Endothelial cell of umbilical vein (primary cell): ENCODE results near the gene COQ8B. TPM values are rescaled to one million over a fixed set of nuclear protein-coding genes. Genes with fewer than 3 reads are reported as not detected.

Source experiments
- BruUV-seq: library from RNA; stranded (reverse); fragments of 400-500 nt; replicated peaks from 2 replicates; lab custom pipeline; 2021; lab: Mats Ljungman, UMichigan
- CTCF ChIA-PET: fragments of 300-600, 350-600 bp; sonication (Branson Sonifier 250); formaldehyde crosslinking; loops from one replicate; lab custom pipeline; 2021; ENCODE audit warnings: antibody characterized with exemption, inconsistent platforms; lab: Charles Lee
- POLR2A ChIA-PET: fragments of 300-600, 350-600 bp; sonication (Branson Sonifier 250); formaldehyde crosslinking; loops from one replicate; lab custom pipeline; 2021; ENCODE audit warnings: antibody characterized with exemption, inconsistent platforms; lab: Charles Lee
- DNase-seq: peaks from one replicate; pipeline ENCODE4 v3.0.0-alpha.2; 2011; ENCODE audit warnings: low read depth, low spot score
- FAIRE-seq: peaks from 2 replicates; lab custom pipeline; 2011; peaks lifted over from hg19 to GRCh38; lab: Jason Lieb, UNC
- H2AFZ ChIP-seq: 2 replicates; pipeline ENCODE4 v1.6.0; 2012; ENCODE audit warnings: low read depth, low read length, control low read depth, inconsistent platforms
- H3K27ac ChIP-seq: 2 replicates; pipeline ENCODE4 v1.5.1; 2011; ENCODE audit warnings: low read depth, mild to moderate bottlenecking, control low read depth, low read length, moderate library complexity; ENCODE audit not compliant: insufficient read depth
- H3K27me3 ChIP-seq, 2 experiments: 2 replicates each; pipeline versions ENCODE4 v1.6.0 to v1.6.1; 2011; ENCODE audit warnings: low read length in 2 of 2, mixed read lengths in 1 of 2; ENCODE audit not compliant: control insufficient read depth in 2 of 2, insufficient read depth in 2 of 2
- H3K36me3 ChIP-seq, 2 experiments: 2 replicates in 1 of 2; 3 replicates in 1 of 2; pipeline ENCODE4 v1.5.1; 2011; ENCODE audit warnings: low read length in 2 of 2, mild to moderate bottlenecking in 1 of 2, moderate library complexity in 1 of 2; ENCODE audit not compliant: control insufficient read depth in 2 of 2, insufficient read depth in 2 of 2; ENCODE audit errors: extremely low read depth in 1 of 2
- H3K4me1 ChIP-seq: 3 replicates; pipeline ENCODE4 v1.5.1; 2011; ENCODE audit warnings: mild to moderate bottlenecking, low read length; ENCODE audit not compliant: control insufficient read depth, insufficient read depth; ENCODE audit errors: extremely low read depth
- H3K4me2 ChIP-seq: 2 replicates; pipeline ENCODE4 v1.6.1; 2011; ENCODE audit warnings: low read length, control low read depth, mixed read lengths; ENCODE audit not compliant: insufficient read depth
- H3K4me3 ChIP-seq, 3 experiments: fragments of 200-600 bp in 1 of 3; sonication (generic), shearing (Covaris generic) in 1 of 3; replicated peaks in 1 of 3; 2 replicates each; pipeline ENCODE4 v1.5.1; 2011 to 2016; ENCODE audit warnings: control low read depth in 3 of 3, low read length in 3 of 3, mild to moderate bottlenecking in 2 of 3, inconsistent platforms in 1 of 3, low read depth in 1 of 3, moderate library complexity in 1 of 3; ENCODE audit not compliant: insufficient read depth in 1 of 3
- H3K79me2 ChIP-seq: 2 replicates; pipeline ENCODE4 v1.6.0; 2012; ENCODE audit warnings: low read length, inconsistent platforms; ENCODE audit not compliant: control insufficient read depth, insufficient read depth
- H3K9ac ChIP-seq: replicated peaks from 2 replicates; pipeline ENCODE3; 2011; ENCODE audit warnings: low read length, control low read depth; ENCODE audit not compliant: insufficient read depth; ENCODE audit errors: extremely low read depth
- H3K9me1 ChIP-seq: replicated peaks from 3 replicates; pipeline ENCODE4 v1.6.0; 2011; ENCODE audit warnings: mild to moderate bottlenecking, low read length; ENCODE audit not compliant: control insufficient read depth, insufficient read depth; ENCODE audit errors: extremely low read depth
- H3K9me3 ChIP-seq: replicated peaks from 2 replicates; pipeline ENCODE4 v1.5.1; 2012; ENCODE audit warnings: low read length, inconsistent platforms; ENCODE audit not compliant: control insufficient read depth, insufficient read depth
- H4K20me1 ChIP-seq: replicated peaks from 2 replicates; pipeline ENCODE3; 2011; ENCODE audit warnings: mild to moderate bottlenecking, low read length; ENCODE audit not compliant: control insufficient read depth, insufficient read depth; ENCODE audit errors: extremely low read depth
- CTCF ChIP-seq, 2 donors: IDR thresholded peaks; 1 replicate in 1 of 2; 2 replicates in 1 of 2; pipeline ENCODE4 v1.5.1; 2011; ENCODE audit warnings: low read length in 2 of 2, mild to moderate bottlenecking in 2 of 2, moderate library complexity in 2 of 2, control low read depth in 1 of 2, inconsistent platforms in 1 of 2, low read depth in 1 of 2; ENCODE audit not compliant: insufficient read depth in 1 of 2; ENCODE audit errors: extremely low read depth in 1 of 2
- EZH2 ChIP-seq: IDR thresholded peaks from 2 replicates; pipeline ENCODE4 v1.6.1; 2012; ENCODE audit warnings: borderline replicate concordance, low read depth, mild to moderate bottlenecking, moderate library complexity, low read length, inconsistent platforms; ENCODE audit not compliant: severe bottlenecking
- FOS ChIP-seq: IDR thresholded peaks from 2 replicates; pipeline ENCODE4 v1.6.1; 2011; ENCODE audit warnings: mild to moderate bottlenecking, low read length, moderate library complexity, borderline replicate concordance; ENCODE audit not compliant: insufficient read depth
- GATA2 ChIP-seq: IDR thresholded peaks from 2 replicates; pipeline ENCODE4 v1.7.0; 2011; ENCODE audit warnings: low read depth, mild to moderate bottlenecking, moderate library complexity, mixed read lengths, low read length; ENCODE audit not compliant: insufficient read length, insufficient read depth
- JUN ChIP-seq: IDR thresholded peaks from 2 replicates; pipeline ENCODE4 v1.6.1; 2011; ENCODE audit warnings: borderline replicate concordance, low read depth; ENCODE audit not compliant: insufficient read length, insufficient read depth
- MAX ChIP-seq: IDR thresholded peaks from 2 replicates; pipeline ENCODE4 v1.6.1; 2011; ENCODE audit not compliant: insufficient read depth, insufficient read length
- MYC ChIP-seq: IDR thresholded peaks from one replicate; pipeline ENCODE4 v1.6.1; 2011; ENCODE audit warnings: mild to moderate bottlenecking, low read depth, low read length
- POLR2A ChIP-seq: IDR thresholded peaks from 2 replicates; pipeline ENCODE4 v1.6.1; 2012; ENCODE audit warnings: low read depth, mild to moderate bottlenecking, control low read depth, low read length
- POLR2AphosphoS5 ChIP-seq: IDR thresholded peaks from 2 replicates; pipeline ENCODE4 v1.6.1; 2012; ENCODE audit warnings: low read depth, mild to moderate bottlenecking, control low read depth, low read length, moderate library complexity; ENCODE audit not compliant: insufficient read depth
- dilution Hi-C: fragments of 300-500 bp; cut with MboI; formaldehyde crosslinking; loops from one replicate; pipeline ENCODE4 v1.15.0; 2019; ENCODE audit warnings: low sequenced_read_pairs; ENCODE audit not compliant: extremely low pct_ligation_motif_present
- intact Hi-C: fragments of 100-400 bp; cut with micrococcal nuclease; formaldehyde crosslinking; loops from one replicate; pipeline ENCODE4 v1.10.0; 2022
- polyA plus RNA-seq, 4 experiments: library from polyadenylated mRNA; depleted of rRNA in 3 of 4; stranded (reverse) in 3 of 4; unstranded in 1 of 4; fragments of >200 nt; gene quantifications; 2 replicates each; pipeline versions ENCODE4 v1.2.1 to v1.2.3, GENCODE V29; 2011 to 2012; ENCODE audit warnings: missing spikeins in 1 of 4
- total RNA-seq: library from RNA; stranded (reverse); gene quantifications from 2 replicates; pipeline ENCODE4 v1.2.3, GENCODE V29; 2021

Gene COQ8B
- total and polyA plus RNA-seq, 2 donors (not counting 3 experiments of a cell fraction or from before 2014, with no cell fraction given): 16.2 to 19.2 TPM

GRCh38 chr19:40747536-40747935 lies 30.9 kb upstream of the COQ8B start:
- dilution Hi-C loops: no loop called here
- H3K27ac ChIP-seq: no peak overlapping the region
- ChIA-PET POLR2A (no interaction called here), CTCF (interaction anchor here (0.5 to 1.5 kb wide), 3 partner anchors 30 to 382 kb away, joined by 3 to 4 read pairs (median 3); partner anchors contain the start of gene RAB4B)
- no peaks in the 10 kb centered on the region for H3K27me3 ChIP-seq
- no peaks in the 10 kb centered on the region for H3K9me3 ChIP-seq
- BruUV-seq: no TSS peak
- no peak overlapping the region for H3K4me3 ChIP-seq
- H2AFZ ChIP-seq: no peak overlapping the region
- intact Hi-C loops: no loop called here
- FAIRE-seq (no peak), DNase-seq (no peak)
- peaks cover 14% of the 10 kb centered on the region for H3K79me2 ChIP-seq
- no peaks in the 10 kb centered on the region for H3K9me1 ChIP-seq
- H3K36me3 ChIP-seq: no peaks in the 10 kb centered on the region
- no peaks in the 10 kb centered on the region for H4K20me1 ChIP-seq
- peaks cover 21% of the 10 kb centered on the region for H3K4me1 ChIP-seq
- TF ChIP-seq EZH2: no peak
- no peak overlapping the region for H3K4me2 ChIP-seq
- no peak overlapping the region for H3K9ac ChIP-seq

GRCh38 chr19:40745402-40745780 lies 28.7 kb upstream of the COQ8B start:
- TF ChIP-seq POLR2AphosphoS5 (no peak), FOS (no peak), MYC (no peak), GATA2 (no peak), POLR2A (no peak), MAX (no peak), EZH2 (no peak), JUN (no peak), CTCF (IDR thresholded peaks at IDR 0.05; ENCODE audit: extremely low read depth in 1 of 2, insufficient read depth in 1 of 2, low read depth in 1 of 2, low read length in 2 of 2) (no peak)
- H3K4me2 ChIP-seq: no peak overlapping the region
- peak overlapping the region; percentile 5 for H2AFZ ChIP-seq
- H3K9me1 ChIP-seq: no peaks in the 10 kb centered on the region
- no peaks in the 10 kb centered on the region for H3K36me3 ChIP-seq
- BruUV-seq: no TSS peak
- intact Hi-C loops (no loop called here), dilution Hi-C loops (no loop called here)
- ChIA-PET CTCF (interaction anchor here (0.7 to 2.7 kb wide), 6 partner anchors 12 to 74 kb away, joined by 3 to 7 read pairs (median 4); no protein-coding TSS in a partner anchor), POLR2A (no interaction called here)
- no peak overlapping the region for H3K27ac ChIP-seq
- peak; percentile 37 for DNase-seq
- no peak overlapping the region for H3K4me3 ChIP-seq
- peak; percentile 31 for FAIRE-seq
- peaks cover 17% of the 10 kb centered on the region for H3K4me1 ChIP-seq
- no peak overlapping the region for H3K9ac ChIP-seq
- no peaks in the 10 kb centered on the region for H3K27me3 ChIP-seq
- H3K79me2 ChIP-seq: no peaks in the 10 kb centered on the region
- no peaks in the 10 kb centered on the region for H4K20me1 ChIP-seq
- no peaks in the 10 kb centered on the region for H3K9me3 ChIP-seq
